HG03460 (cell line): Measurements from ENCODE around the gene KDM5C.
A peak's percentile ranks its signal among the peaks of the same experiment; 100 is the strongest.
"Not testable (repeated sequence)": the region's sequence is repeated elsewhere in the genome, so short reads cannot be mapped to it uniquely, and the experiment has no call there.

Experiments
- ATAC-seq: cut with Tn5 transposase; IDR thresholded peaks from one replicate; pipeline ENCODE4 v1.9.1; 2021; ENCODE audit not compliant: unreplicated experiment

KDM5C gene

DNA sequence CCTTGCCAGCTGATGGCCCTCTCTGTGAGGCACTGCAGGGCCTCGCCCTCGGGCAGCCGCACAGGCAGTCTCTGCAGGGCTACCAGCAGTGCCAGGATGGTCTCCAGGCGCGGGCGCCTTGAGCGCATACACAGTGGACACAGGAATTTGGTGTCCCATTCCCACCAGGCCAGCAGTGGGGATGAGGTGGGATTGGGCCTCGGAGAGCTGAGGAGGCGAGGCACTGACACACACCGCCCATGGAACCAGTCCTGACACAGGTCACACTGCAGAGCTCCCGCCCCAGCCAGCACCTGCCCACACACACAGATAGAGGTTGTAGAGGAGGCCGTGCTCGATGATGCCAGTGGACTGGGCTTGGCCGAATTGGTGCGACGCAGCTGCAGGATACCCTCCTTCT is 30.7 kb downstream of the KDM5C start:
- ATAC-seq = no peak

DNA sequence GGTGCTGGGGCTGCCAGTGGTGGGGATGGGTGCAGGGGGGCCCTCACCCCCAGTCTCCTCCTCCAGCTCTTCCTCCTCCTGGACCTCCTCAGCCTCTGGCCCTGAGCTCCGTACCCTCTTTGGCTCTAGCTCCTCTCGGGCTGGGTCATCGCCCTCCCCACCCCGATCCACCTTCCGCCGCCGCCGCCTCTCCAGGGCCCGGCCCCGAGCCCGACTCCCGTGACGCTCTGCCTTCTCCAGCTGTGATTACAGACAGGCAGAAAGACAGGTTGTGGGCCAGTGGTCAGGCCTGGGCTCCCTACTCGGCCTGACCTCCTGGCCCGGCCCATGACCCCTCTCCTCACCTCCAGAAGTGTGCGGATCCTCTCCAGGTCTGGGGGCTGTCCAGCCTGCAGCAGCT is 31.9 kb downstream of the KDM5C start:
- ATAC-seq = no peak

DNA sequence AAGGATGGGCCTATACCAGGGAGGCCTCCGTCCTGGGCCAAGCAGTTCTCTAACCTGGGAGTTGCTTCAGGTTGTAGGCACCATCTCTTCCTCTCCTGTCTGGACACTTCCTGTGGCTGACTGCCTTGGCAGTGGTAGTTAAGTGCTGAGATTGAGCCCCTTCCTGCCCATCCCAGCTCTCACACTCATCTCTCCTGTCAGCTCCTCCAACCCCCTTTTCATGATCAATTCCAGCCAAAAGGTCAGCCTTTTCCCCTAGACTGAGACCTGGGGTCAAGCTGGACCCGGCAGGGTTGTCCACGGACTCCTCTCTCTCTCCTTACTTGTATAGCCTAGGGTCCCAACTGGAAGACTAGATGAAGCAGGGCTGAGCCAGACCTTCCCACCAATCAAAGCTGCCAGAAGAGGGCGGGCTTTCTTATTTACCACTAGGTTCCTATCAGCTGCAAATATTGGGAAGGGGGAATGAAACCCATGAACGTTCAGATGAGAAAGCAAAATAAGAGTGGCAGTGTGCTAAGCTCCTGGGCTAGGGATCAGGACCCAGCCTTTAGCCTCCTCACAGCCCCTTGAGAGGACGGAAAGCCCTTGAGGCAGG is 34.5 kb downstream of the KDM5C start:
- no peak for ATAC-seq

DNA sequence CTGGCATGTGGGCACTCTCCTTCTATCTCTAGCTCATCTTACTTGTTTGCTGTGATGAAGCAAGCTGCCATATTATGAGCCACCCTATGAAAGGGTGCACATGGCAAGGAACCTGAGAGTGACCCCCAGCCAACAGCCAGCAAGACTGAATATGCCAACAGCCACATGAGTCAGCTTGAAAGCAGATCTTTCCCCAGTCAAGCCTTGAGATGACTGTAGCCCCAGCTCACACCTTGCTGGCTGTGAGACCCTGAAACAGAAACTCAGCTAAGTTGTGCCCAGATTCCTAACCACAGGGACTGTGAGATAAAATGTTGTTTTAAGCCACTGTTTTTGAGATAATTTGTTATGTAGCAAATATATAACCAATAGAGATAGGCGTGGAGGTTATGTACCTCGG is 36.2 kb downstream of the KDM5C start:
- peak; percentile 77 for ATAC-seq

DNA sequence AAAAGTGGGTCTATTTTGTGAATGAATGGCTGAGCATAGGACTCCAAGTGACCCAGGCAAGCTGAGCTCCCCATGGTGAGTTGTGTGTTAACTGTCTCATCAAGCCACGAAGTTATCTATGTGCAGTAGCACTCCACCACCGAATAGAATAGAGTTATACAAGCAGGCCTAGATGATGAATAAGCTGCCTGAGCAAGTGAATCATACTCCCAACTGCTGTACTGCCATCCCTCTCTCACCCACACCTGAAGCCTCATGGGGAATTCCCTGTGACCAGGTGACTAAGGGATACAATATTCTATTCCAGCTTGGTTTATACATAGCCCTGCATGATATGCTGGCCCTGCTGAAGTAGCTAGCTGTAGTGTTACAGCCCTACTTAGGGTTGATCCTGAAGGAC is 38.7 kb downstream of the KDM5C start:
- no peak for ATAC-seq

DNA sequence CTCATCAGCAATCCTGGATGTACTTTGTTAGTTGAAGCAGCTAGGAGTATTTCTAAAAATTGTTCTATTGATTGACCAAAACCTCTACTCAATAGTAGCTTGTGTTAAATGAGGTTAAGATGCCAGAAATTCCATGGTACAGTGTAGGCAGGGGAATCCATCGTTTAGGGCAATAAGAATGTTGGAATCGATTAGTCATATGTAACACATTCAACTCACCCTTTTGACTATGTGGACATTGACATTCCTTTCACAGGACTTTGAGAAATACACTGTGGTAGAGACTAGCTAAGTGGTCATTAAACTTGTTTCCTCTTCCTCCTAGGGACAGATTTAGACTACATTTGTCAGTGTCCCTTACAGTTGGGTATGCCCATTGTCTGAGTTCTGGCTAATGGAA is 40.2 kb downstream of the KDM5C start:
- ATAC-seq = no peak

DNA sequence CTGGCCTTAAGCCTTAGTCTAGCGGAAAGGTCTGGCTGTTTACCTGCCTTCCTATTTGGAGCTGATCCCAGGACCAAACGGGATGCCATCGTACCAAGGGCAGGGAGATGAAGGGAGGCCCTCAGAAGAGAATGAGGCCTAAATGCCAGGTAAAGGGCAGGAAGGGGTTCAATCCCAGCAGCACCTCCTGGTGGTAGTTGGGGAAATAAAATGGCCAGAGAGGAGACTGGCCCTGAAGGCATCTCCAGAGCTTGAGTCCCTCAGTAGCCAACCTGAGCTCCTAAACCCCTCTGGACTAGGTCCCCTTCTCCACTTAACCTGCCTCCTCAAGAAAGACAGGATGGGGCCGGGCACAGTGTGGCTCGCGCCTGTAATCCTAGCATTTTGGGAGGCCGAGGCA is 53.7 kb downstream of the KDM5C start:
- ATAC-seq = no peak

DNA sequence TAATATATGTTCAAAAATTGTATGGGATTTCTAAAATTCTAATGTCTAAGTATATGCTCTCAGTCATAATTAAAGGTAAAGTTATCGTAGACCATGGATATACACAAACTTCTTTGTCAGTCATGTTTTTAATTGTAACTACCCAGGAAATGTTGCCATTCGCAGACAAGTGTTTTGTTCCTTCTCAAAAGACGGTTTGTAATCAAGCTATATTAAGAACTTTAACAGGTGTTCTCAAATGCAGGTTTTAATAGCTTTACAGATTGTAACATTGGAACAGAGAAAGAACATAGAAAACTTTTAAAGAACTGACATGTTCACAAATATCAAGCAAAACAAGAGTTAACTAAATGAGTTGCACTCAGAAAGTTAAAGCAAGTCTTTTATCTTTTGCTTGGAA is 58.9 kb downstream of the KDM5C start:
- no peak for ATAC-seq

DNA sequence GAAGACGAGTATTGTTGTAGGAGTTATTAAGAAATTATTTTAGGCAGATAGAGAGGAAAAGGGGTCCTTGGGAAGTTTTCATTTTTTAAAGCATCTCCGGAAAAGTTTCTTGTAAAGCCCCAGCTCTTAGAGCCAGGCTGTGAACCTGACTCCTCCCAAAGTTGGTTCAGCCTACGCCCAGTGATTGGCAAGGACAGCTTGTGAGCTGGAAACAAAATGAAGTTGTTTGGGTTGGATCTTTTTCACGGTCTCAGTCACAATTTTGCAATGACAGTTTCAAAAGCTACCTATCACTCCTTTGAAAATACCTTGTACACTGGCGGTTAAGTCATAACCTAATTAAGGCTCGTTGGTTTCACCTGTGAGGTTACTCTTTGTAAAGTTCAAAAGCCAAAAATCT is 60.4 kb downstream of the KDM5C start:
- not testable (repeated sequence) for ATAC-seq

DNA sequence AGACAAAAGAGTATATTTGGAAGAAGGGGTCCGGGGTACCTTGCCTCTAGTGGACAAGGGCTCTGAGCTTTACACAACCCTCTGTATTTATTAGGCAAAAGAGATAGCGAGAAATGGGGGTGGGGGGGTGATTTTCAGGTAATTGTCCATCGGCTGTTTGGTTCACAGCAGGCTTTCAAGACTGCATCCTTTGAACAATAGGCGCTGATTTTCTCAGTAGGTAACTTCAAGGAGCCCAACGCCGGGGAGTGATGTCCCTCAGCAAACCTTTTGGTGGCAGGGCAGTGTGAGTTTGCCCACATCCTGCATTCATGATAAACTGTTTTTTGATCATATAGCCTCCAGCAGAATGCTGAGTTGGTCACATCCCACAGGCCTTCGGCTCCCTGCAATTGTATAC is 61.6 kb downstream of the KDM5C start:
- ATAC-seq = no peak

DNA sequence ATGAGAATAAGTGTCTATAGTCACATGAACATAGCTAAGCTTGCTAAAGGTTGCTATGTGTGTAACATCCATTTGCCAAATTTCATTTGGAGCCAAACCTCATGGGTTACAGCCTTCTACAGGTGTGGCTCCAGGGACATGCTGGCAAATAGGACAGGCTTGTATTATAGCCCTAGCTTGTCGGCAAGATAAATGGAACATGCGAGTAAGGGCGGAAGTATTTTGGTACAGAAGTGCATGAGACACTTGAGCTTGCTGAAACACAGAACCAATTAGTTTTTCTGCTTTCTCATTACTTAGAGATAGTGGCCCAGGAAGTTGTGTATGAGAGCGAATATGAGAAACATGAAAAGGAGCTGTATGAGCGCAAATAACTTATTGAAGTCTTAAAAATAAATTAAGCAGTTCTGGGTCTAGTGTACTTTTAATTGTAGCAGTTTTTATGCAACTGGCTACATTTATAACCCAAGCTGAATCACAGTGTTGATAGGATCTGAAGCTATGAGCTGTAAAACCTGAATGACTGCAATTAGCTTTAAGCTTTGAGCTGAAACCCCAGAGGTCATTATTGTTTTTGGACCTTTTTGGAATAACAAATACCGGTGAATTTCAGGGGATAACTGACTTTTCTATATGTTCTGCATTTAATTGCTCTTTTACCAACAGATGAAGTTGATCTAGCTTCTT is 64.6 kb downstream of the KDM5C start:
- no peak for ATAC-seq

DNA sequence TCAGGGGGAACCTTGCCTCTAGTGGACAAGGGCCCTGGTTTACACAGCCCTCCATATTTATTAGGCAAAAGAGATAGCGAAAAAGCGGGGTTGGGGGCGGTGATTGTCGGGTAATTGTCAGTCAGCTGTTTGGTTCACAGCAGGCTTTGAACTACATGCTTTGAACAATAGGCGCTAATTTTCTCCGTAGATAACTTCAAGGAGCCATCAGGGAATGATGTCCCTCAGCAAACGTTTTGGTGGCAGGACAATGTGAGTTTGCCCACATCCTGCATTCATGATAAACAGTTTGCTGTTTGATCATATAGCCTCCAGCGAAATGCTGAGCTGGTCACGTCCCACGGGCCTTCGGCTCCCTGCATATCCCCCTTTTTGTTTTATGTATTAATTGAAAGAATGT is 65.8 kb downstream of the KDM5C start:
- ATAC-seq = no peak

DNA sequence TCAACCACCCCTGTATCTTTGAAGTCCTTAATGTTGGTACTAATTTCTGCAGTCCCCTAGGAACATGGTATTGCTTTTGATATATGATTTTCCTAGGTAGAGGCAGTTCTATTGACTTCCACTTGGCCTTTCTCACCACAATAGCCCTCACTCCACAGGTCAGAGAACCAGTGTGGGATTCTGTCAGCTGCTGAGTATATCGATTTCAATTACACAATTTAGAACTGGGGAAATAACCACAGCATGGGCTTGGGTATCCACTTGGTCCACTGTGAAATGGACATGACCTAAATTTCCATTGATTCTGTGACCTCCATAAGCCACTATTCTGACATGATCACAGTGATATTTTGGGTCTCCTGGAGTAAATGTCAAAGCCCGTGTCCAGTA is 68.8 kb downstream of the KDM5C start:
- no peak for ATAC-seq

DNA sequence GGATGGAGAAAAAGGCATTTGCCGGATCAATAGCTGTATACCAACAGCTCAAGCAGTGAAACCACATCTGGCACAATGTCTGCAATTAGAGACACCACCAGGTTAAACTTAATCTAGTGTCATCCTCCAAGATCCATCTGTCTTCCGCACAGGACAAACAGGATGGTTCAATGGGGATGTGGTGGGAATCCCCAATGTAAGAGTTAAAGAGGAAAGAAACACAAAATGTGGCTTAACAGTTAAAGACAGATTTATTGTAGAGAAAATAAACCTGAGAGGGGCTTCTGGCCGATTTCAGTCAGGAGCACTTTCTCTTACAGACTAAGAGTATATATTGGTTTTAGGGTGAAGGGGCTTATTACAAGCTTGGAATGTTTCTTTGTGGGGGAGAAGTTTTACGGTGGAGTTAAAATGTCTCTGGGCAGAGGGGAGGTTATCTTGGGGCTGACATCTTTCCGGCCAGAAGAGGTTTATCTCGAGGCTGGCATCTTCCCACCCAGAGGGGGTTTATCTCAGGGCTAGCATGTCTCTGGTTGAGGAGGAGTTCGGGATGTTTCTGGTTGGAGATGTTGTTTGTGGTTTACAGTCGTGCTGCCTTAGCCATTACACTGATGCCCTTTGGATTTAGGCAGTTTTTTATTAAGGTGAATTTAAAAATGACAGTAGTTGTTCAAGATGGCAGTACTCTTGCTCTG is 69.3 kb downstream of the KDM5C start:
- ATAC-seq = no peak

DNA sequence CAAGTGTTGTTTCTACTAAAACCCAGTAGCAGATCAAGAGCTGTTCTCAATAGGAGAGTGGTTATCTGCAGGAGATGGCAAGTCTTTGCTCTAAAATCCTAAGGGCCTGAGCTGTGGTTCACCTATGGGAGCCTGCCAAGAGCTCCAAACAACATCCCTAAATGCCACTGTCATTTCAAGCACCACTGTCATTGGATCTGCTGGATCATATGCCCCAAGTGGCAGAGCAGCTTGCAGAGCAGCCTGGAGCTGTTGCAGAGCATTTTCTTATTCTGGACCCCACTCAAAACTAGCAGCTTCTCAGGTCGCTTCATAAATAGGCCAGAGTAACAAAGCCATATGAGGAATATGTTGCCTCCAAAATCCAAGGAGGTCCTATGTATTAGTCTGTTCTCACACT is 71.4 kb downstream of the KDM5C start:
- ATAC-seq = no peak
